Measurements from ENCODE around the gene JOSD1. TPM values are rescaled to one million over a fixed set of nuclear protein-coding genes. Genes with fewer than 3 reads are reported as not detected.

JOSD1 gene
- 64.8 and 78.3 TPM in 2 replicates for total RNA-seq

DNA sequence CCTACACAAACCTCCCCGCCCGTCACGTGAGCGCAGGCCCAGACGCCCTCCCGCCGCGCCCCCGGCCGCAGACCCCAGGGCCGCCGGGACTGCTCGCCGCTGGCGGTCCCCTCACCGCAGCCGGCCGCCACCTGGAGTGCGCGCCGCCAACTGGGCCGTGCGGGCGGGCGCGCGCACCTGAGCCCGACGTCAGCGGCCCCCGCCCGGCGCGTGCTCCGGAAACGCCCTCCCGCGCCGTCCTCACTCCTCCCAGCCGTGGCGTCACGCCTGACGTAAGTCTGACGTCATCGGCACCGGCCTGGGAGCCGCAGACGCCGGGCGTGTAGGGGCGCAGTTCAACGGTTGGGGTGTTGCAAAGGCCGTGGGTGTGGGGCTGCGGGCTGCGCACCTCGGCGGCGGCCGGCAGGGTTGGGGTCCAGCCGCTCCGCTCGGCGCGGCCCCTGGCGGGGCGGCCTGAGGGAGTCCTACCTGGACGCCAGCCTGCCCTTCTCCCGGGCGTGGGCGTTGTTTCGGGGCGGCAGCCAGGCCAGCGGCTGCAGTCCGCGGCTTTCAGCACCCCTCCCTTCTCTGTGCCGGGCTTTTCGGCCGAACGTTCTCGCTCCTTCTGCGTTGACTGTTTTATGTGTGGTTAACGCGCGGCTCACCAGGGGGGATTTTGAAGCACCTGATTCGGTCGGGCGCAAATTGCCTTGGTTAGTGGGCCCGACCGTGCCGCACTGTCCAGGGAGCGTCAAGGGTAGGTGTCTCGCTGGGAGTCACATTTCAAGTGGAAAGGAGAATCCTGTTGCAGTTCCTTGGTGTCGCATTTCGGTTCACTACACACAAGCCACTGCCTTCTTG lies at the start of gene JOSD1:
Gene JOSD1, minus strand, starts transcription at position 155 of the 840 bp plus-strand sequence. CDS start 956 bp downstream, outside the sequence.
- no peak for DNase-seq (ENCODE audit: extremely low read depth, low read depth, low spot score)

GRCh38 chr22:38750104-38750503 lies 49.4 kb upstream of the JOSD1 start:
- DNase-seq (ENCODE audit: extremely low read depth, low read depth, low spot score) = no peak

GRCh38 chr22:38748487-38749136 lies 47.9 kb upstream of the JOSD1 start:
- no peak for DNase-seq (ENCODE audit: extremely low read depth, low read depth, low spot score)

DNA sequence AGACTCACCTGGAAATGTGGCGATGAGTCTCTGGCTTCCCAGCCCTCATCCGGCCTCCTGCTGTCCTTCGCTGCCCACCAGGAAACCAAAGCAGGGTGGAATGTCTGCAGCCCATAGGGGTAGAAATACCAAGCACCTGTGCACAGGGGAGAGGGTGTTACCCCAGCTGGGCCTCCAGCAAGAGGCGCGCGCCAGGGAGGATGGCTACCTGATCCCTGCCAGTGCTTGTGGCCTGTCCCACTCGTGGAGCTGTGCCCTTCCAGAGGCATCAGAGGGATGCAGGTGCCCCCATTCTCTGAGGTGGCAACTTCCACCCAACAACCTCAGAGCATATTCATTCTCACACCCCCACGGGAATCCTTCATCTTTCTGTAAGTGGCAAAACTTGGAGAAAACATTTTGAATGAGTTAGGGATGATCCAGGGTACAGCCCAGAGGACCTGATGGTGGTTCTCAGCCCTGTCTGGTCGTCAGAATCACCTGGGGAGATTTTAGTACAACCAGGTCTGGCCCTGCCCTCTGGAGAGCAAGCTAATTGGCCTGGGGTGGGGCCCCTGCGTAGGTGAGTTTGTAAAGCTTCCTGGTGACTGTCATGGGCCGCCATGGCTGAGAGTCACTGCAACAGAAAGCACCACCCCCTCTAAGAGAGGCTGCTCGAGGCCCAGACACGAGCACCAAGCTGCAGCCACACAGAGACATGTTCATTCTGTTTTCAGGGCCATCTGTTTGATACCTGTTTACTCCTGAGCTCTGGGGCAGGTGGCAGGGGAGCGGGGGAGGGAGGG lies 45.1 kb upstream of the JOSD1 start:
- no peak for DNase-seq (ENCODE audit: extremely low read depth, low read depth, low spot score)

GRCh38 chr22:38744981-38745380 lies 44.2 kb upstream of the JOSD1 start:
- DNase-seq (ENCODE audit: extremely low read depth, low read depth, low spot score) = no peak

GRCh38 chr22:38742176-38742942 lies 41.6 kb upstream of the JOSD1 start:
- DNase-seq (ENCODE audit: extremely low read depth, low read depth, low spot score) = no peak

DNA sequence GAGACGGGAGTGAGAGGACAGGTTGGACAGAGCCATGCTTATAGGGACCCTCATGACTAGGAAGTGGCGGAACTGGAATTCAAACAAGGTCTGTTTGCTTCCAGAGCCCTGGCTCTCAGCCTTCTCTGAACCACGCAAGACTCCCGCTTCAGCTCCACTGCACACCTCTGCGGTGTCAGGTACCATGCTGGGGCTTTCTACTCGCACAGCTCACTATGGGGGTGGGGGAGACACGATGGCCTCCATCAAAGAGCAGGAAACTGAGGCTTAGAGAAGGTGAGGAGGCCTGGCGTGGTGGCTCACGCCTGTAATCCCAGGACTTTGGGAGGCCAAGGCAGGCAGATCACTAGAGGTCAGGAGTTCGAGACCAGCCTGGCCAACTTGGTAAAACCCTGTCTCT lies 40.8 kb upstream of the JOSD1 start:
- no peak for DNase-seq (ENCODE audit: extremely low read depth, low read depth, low spot score)

- DNase-seq (ENCODE audit: extremely low read depth, low read depth, low spot score) = no peak
Observed at GRCh38 chr22:38741166-38741565, 40.4 kb upstream of the JOSD1 start.

DNA sequence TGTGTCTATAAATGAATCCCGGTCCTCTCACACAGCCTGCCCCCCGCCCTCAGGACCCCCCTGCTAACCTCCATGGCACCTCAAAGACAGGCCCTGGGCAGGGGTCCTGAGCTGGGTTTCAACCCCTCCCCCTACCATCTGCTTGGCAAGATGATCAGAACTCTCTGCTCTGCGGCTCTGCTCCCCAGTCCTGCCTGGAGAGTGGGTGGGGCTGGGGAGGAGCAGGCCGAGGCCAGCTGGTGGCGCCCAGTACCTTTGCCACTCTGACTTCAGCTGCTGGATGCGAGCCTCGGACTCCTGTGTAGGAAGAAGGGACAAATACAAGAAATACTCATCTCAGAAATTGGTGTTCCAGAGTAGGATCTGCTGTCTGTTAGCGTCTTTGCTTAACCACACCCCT lies 40.0 kb upstream of the JOSD1 start:
- DNase-seq (ENCODE audit: extremely low read depth, low read depth, low spot score) = no peak

DNA sequence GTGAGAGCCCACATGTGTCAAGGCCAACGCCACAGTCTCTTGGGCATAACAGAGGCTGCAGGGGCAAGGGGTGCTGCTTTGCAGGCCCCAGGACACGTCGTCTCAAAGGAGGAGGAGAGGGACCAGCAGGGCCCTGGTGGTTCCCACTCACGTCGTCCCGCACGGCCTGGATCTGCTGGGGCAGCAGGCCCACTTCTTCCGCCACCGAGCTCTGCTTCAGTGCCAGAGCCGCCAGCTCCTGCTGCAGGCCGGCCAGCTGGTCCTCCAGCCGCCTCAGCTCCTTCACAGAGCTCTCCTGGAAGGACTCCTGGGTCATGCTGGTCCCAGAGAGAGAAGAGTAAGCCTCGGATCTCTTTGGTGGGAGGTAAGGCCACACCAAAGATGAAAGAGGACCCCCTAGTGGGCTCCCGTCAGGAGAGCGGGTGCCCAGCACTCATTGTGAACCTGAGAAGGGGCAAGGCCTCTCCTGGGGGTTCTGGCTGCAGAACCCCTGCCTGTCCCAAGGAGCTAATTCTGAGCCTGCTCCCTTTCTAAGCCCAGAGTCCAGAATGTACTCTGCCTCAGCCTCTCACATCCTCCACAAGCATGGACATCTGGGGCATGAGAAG lies 39.5 kb upstream of the JOSD1 start:
- DNase-seq (ENCODE audit: extremely low read depth, low read depth, low spot score) = no peak

DNA sequence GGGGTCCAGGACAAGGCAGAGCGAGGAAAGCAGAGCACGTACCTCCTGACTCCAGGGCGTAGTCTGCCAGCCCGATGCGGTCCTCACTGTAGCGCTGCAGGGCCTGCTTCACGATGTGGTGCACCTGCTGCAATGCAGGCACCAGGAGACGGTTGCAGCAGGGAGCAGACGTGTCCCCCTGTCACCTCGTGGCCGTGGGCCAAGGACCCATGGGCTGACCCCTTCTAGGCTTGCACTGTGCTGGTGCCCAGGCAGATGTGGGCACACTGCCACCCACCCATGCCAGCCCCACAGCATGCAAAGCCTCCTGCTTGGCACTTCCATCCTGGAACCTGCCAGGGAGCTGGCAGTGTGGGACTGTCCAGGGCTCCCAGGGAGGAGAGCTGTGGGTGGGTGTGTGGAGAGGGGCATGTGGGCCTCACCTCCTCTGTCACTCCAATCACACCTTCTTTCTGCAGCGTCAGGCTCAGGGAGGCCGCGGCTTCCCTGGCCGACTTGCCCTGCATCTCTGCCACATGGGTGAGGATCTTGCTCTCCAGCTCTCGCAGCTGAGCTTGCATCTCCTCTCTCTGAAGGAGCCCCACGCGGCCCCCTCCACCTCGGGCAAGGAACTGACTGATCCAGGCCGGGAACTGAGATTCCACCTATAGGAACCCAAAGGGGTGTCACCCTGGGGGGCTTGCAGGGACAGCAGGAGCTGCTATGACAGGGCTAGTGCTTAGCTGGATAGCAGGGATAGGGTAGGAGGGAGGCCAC lies 38.7 kb upstream of the JOSD1 start:
- no peak for DNase-seq (ENCODE audit: extremely low read depth, low read depth, low spot score)

DNA sequence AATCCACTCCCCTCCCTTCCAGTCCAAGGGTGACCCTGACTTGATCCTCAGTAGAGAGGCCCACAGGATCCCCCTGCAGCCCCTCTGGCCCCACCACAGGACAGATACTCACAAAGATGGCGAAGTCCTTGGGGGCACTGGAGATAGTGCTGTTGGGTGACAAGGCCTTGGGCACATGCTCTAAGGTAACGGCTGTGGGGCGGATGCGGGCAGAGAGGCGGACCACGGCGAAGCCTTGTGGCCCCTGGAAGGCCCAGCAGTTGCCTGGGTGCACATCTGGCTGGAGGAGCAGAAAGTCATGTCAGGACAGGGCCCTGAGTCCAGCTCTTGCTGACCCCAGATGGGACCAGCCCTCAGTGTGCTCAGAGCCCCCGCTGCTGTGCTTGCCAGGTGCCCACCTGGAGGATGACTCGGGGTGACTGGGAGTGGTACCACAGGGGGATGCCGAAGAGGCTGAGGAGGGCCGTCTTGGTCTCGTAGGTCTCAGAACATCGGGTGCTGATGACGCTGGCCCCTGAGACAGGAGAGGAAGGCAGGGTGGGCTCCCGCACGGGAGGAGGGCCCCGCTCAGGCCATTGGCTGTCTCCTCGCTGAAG lies 37.8 kb upstream of the JOSD1 start:
- DNase-seq (ENCODE audit: extremely low read depth, low read depth, low spot score) = no peak

- DNase-seq (ENCODE audit: extremely low read depth, low read depth, low spot score) = no peak
Observed at GRCh38 chr22:38737302-38738060, 36.7 kb upstream of the JOSD1 start.

DNA sequence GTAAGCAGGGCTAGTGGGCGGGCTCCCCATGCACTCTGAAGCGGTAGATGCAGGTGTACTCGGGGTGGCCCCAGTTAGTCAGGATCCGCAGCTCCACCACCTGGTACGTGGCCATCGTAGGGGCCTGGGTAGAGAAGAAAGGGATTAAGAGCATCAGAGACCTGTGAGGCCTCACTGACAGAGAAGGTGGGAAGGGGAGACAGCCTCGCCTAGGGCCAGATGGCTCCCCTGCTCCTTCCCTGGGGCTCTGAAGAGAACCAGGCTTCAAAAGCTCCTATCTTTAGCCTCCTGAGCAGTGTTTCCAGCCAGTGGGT lies 35.5 kb upstream of the JOSD1 start:
- no peak for DNase-seq (ENCODE audit: extremely low read depth, low read depth, low spot score)

DNA sequence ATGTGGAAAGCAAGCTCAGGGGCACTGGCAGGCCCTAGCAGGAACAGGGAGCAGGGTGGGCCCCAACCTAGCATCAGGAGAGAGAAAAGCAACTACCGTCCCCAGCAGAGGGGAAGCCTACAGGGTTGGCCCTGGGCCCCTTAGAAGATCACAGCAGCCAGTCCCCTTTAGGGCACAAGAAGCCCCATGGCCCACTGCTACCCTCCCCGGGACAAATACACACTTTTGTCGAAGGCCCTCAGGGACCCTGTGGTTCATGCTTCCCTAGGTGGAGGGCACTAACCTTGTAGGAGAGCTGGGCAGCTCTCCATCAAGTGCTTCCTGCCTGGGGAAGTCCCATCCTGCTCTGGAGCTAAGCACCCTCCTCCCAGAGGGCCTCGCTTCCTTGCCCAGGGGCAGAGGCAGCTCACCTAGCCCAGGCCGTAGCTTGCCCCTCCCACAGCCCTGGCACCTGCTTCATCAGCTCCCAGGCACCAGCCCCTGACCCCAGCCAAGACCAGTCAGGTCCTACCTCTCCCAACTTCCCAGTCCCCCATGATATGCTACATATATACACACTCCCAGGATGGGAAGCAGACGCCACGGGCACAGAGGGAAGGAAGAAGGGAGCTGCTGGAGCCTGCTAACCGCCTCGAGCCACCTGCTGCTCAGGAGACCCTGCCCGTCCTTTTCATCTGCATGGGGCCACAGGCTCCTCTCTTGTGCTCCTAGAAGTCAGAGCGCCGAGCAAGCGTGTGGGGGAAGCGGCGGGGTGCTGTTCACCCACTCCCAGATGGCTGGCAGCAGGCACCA lies 34.9 kb upstream of the JOSD1 start:
- DNase-seq (ENCODE audit: extremely low read depth, low read depth, low spot score) = no peak

GRCh38 chr22:38735126-38735464 lies 34.4 kb upstream of the JOSD1 start:
- DNase-seq (ENCODE audit: extremely low read depth, low read depth, low spot score) = no peak

DNA sequence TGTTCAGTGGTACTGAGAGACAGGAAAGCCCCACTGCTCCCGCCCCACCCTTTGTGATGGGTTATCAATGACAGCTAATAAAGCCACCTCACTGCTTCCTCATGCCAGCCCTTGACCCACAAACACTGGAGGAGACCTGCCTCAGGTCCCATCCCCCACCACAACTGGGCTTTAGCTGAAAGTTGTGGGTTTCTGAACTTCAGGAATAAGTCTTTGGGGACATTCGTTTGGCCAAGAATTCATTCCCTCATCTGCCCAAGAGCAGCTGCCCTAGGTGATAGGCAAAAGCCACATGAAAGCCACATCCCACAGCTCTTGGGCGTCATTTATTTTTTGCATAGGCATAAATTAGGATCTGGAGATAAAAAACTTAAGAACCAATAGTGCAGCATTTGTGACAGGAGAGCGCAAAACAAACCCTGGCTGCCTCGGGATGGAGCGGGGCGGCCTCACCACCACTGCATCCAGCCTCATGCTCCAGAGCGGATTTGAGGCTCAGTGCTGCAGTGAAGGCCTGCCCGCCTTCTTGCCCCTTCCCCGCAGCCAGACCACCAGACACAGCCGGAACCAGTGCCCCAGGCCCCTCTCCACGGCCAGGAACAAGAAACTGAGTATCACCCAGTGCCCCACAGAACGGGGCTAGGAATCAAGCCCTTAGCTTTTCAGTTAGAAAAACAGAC lies 33.8 kb upstream of the JOSD1 start:
- no peak for DNase-seq (ENCODE audit: extremely low read depth, low read depth, low spot score)

Data from glomerular endothelial cell (primary cell).